Fibroblast of villous mesenchyme (primary cell): ENCODE data around the gene BTG2. TPM values are rescaled to one million over a fixed set of nuclear protein-coding genes. Genes with fewer than 3 reads are reported as not detected.

Experiments
- DNase-seq: peaks from one replicate; pipeline ENCODE4 v3.0.0-alpha.2; 2010; ENCODE audit warnings: low read depth
- H3K4me3 ChIP-seq: 2 replicates; pipeline ENCODE4 v1.5.1; 2011; ENCODE audit warnings: low read depth, mild to moderate bottlenecking, low read length
- CTCF ChIP-seq: IDR thresholded peaks from 2 replicates; pipeline ENCODE4 v1.5.1; 2012; ENCODE audit warnings: low read depth, mild to moderate bottlenecking, low read length; ENCODE audit not compliant: insufficient read depth
- total RNA-seq: library from RNA; depleted of rRNA; stranded (reverse); fragments of >200 nt; gene quantifications from 2 replicates; pipeline ENCODE4 v1.2.3, GENCODE V29; 2012

The BTG2 gene
- total RNA-seq, 1 donor = 13.8 TPM

GRCh38 chr1:203325418-203326091 lies 20.2 kb downstream of the BTG2 start:
- TF ChIP-seq CTCF = no peak
- no peak for DNase-seq
- H3K4me3 ChIP-seq = no peak overlapping the region

- H3K4me3 ChIP-seq = peak overlapping the region; percentile 59
- TF ChIP-seq CTCF = no peak
- peak; percentile 87 for DNase-seq
These were observed 21.7 kb downstream of the BTG2 start for GRCh38 chr1:203326830-203327683.

- peak; percentile 58 for DNase-seq
- TF ChIP-seq CTCF = peak; percentile 46
- peak overlapping the region; percentile 59 for H3K4me3 ChIP-seq
These were observed 22.6 kb downstream of the BTG2 start for GRCh38 chr1:203327684-203328457.

- no peak overlapping the region for H3K4me3 ChIP-seq
- TF ChIP-seq CTCF = no peak
- DNase-seq = no peak
These were observed 23.4 kb downstream of the BTG2 start for GRCh38 chr1:203328714-203329122.

- TF ChIP-seq CTCF = no peak
- no peak for DNase-seq
- H3K4me3 ChIP-seq = no peak overlapping the region
These were observed 25.9 kb downstream of the BTG2 start for GRCh38 chr1:203331224-203331623.

GRCh38 chr1:203335503-203335902 lies 30.2 kb downstream of the BTG2 start:
- no peak for DNase-seq
- TF ChIP-seq CTCF = no peak

More at GRCh38 chr1:203335503-203335902, 30.2 kb downstream of the BTG2 start:
- H3K4me3 ChIP-seq = no peak overlapping the region
